K562 (cell line): ENCODE measurements around the gene STX18. TPM values are rescaled to one million over a fixed set of nuclear protein-coding genes. Genes with fewer than 3 reads are reported as not detected.

Source experiments
- ATAC-seq: fragments of 200-7000 bp; cut with Tn5 transposase; 3 replicates; pipeline ENCODE4 v1.9.1; 2020; ENCODE audit warnings: moderate library complexity
- BruUV-seq: library from RNA; stranded (reverse); fragments of 400-500 nt; replicated peaks from 2 replicates; lab custom pipeline; 2021; lab: Mats Ljungman, UMichigan
- CTCF ChIA-PET: fragments of 300-600 bp; formaldehyde crosslinking; extraction: SDS; loops from one replicate; lab custom pipeline; 2021; ENCODE audit warnings: low intra/inter-chr PET ratio; lab: Yijun Ruan, JAX
- POLR2A ChIA-PET: fragments of 300-600, 350-650 bp; sonication (Branson Sonifier 250); formaldehyde crosslinking; extraction: SDS; loops from one replicate; lab custom pipeline; 2021; ENCODE audit warnings: antibody characterized with exemption, inconsistent platforms; lab: Yijun Ruan, JAX
- DNase-seq, 4 experiments: peaks; one replicate each; pipeline versions ENCODE4 v3.0.0 to v3.0.0-alpha.2; 2011 to 2018; ENCODE audit warnings: low spot score in 3 of 4, mixed read lengths in 3 of 4; ENCODE audit errors: extremely low read depth in 1 of 4
- FAIRE-seq: peaks from 2 replicates; lab custom pipeline; 2011; peaks lifted over from hg19 to GRCh38; lab: Jason Lieb, UNC
- H2AFZ ChIP-seq: 2 replicates; pipeline ENCODE4 v1.6.0; 2011; ENCODE audit warnings: low read depth, low read length, control low read depth, inconsistent platforms
- H3K27ac ChIP-seq: fragments of 200-600 bp; 3 replicates; pipeline ENCODE4 v1.8.0; 2011; ENCODE audit warnings: low read depth, mild to moderate bottlenecking, control low read depth, inconsistent platforms, low read length, moderate library complexity, mixed read lengths; ENCODE audit errors: extremely low read depth
- H3K27me3 ChIP-seq, 2 experiments: fragments of 300-600 bp in 1 of 2; 2 replicates in 1 of 2; 3 replicates in 1 of 2; pipeline versions ENCODE4 v1.6.0 to v1.8.0; 2011; ENCODE audit warnings: inconsistent platforms in 2 of 2, low read length in 2 of 2, mild to moderate bottlenecking in 1 of 2, mixed read lengths in 1 of 2, moderate library complexity in 1 of 2; ENCODE audit not compliant: control insufficient read depth in 2 of 2, insufficient read depth in 2 of 2
- H3K36me3 ChIP-seq: fragments of 300-600 bp; 3 replicates; pipeline ENCODE4 v1.8.0; 2011; ENCODE audit warnings: mild to moderate bottlenecking, low read length, inconsistent platforms; ENCODE audit not compliant: control insufficient read depth, insufficient read depth
- H3K4me1 ChIP-seq, 2 experiments: fragments of 200-600 bp in 1 of 2; replicated peaks in 1 of 2; 2 replicates in 1 of 2; 3 replicates in 1 of 2; pipeline versions ENCODE4 v1.5.1 to v1.8.0; 2011; ENCODE audit warnings: inconsistent platforms in 2 of 2, low read length in 2 of 2, mild to moderate bottlenecking in 1 of 2, mixed read lengths in 1 of 2, moderate library complexity in 1 of 2; ENCODE audit not compliant: control insufficient read depth in 2 of 2, insufficient read depth in 2 of 2
- H3K4me2 ChIP-seq: 2 replicates; pipeline ENCODE4 v1.6.1; 2011; ENCODE audit warnings: low read length, control low read depth, inconsistent platforms, mixed read lengths; ENCODE audit not compliant: insufficient read depth
- H3K4me3 ChIP-seq: fragments of 200-600 bp; sonication (generic), shearing (Covaris generic); 2 replicates; pipeline ENCODE4 v1.5.1; 2016; ENCODE audit warnings: control low read depth, inconsistent platforms
- H3K79me2 ChIP-seq: fragments of 200-600 bp; 3 replicates; pipeline ENCODE4 v1.8.0; 2011; ENCODE audit warnings: low read length, inconsistent platforms; ENCODE audit not compliant: control insufficient read depth, insufficient read depth
- H3K9ac ChIP-seq, 2 experiments: 2 replicates each; pipeline versions ENCODE4 v1.6.0 to v1.6.1; 2011; ENCODE audit warnings: low read depth in 2 of 2, low read length in 2 of 2, control low read depth in 1 of 2, inconsistent platforms in 1 of 2, mild to moderate bottlenecking in 1 of 2, mixed read lengths in 1 of 2; ENCODE audit not compliant: insufficient read depth in 1 of 2
- H3K9me1 ChIP-seq: one replicate; pipeline ENCODE4 v1.6.0; 2011; ENCODE audit warnings: inconsistent platforms, mild to moderate bottlenecking, low read length, moderate library complexity; ENCODE audit not compliant: control insufficient read depth, insufficient read depth
- H3K9me3 ChIP-seq: replicated peaks from 2 replicates; pipeline ENCODE4 v1.5.1; 2011; ENCODE audit warnings: low read depth, low read length, inconsistent platforms; ENCODE audit not compliant: control insufficient read depth, insufficient read depth
- H4K20me1 ChIP-seq: replicated peaks from 2 replicates; pipeline ENCODE4 v1.6.1; 2011; ENCODE audit warnings: low read length, inconsistent platforms, mixed read lengths; ENCODE audit not compliant: control insufficient read depth, insufficient read depth
- ELK3 ChIP-seq: fragments of 450-650 bp; formaldehyde crosslinking; IDR thresholded peaks from 2 replicates; pipeline ENCODE4 v1.4.0; 2020; ENCODE audit warnings: mild to moderate bottlenecking
- EP300 ChIP-seq: IDR thresholded peaks from 2 replicates; pipeline ENCODE4 v1.6.1; 2012; ENCODE audit warnings: low read length, improper control_type of control experiment
- HMBOX1 ChIP-seq: sonication (generic); IDR thresholded peaks from 2 replicates; pipeline ENCODE4 v1.6.1; 2016
- NCOA4 ChIP-seq: fragments of 450-650 bp; IDR thresholded peaks from 2 replicates; pipeline ENCODE4 v1.6.1; 2018; ENCODE audit warnings: mild to moderate bottlenecking; ENCODE audit not compliant: partially characterized antibody
- NFE2 ChIP-seq: IDR thresholded peaks from 2 replicates; pipeline ENCODE4 v1.6.1; 2014; ENCODE audit warnings: antibody characterized with exemption, low read depth
- ZNF217 ChIP-seq: sonication (generic); formaldehyde crosslinking; IDR thresholded peaks from 2 replicates; pipeline ENCODE4 v1.8.0; 2022; ENCODE audit warnings: mild to moderate bottlenecking, missing genetic modification reagents
- WGBS: fragments of 100-300 bp; shearing (Covaris generic); methylation state at CpG from one replicate; pipeline ENCODE4 v1.1.6; 2016; ENCODE audit warnings: low coverage, mixed read lengths; ENCODE audit not compliant: insufficient coverage; ENCODE audit errors: missing lambda C conversion rate; 5-methylcytosine and 5-hydroxymethylcytosine counted together
- in situ Hi-C: fragments of 300-500 bp; cut with MboI; formaldehyde crosslinking; loops from 4 replicates; pipeline ENCODE4 v1.15.0; 2018; ENCODE audit warnings: inconsistent platforms, mixed read lengths
- intact Hi-C: fragments of 100-400 bp; cut with micrococcal nuclease; formaldehyde crosslinking; loops from 2 replicates; pipeline ENCODE4 v1.14.2; 2022
- polyA plus RNA-seq, 8 experiments: library from polyadenylated mRNA; depleted of rRNA in 4 of 8; stranded (reverse) in 5 of 8; unstranded in 3 of 8; fragments of >200 nt; fragmentation: Nextera tagmentation in 2 of 8; fragmentation: Illumina TruSeq in 1 of 8; extraction: Ambion mirVana in 2 of 8; extraction: Trizol in 1 of 8; gene quantifications; 2 replicates each; pipeline versions ENCODE4 v1.2.1 to v1.2.3, GENCODE V29; 2011 to 2014; ENCODE audit warnings: inconsistent platforms in 1 of 8, missing spikeins in 1 of 8
- total RNA-seq, 7 experiments: library from RNA; depleted of rRNA in 6 of 7; stranded (reverse); fragments of >200 nt in 6 of 7; fragmentation: Illumina TruSeq in 2 of 7; extraction: Trizol in 2 of 7; gene quantifications; 2 replicates each; pipeline versions ENCODE4 v1.2.1 to v1.2.3, GENCODE V29; 2011 to 2021; ENCODE audit warnings: low replicate concordance in 1 of 7

Gene STX18
- total and polyA plus RNA-seq, 9 of the 15 experiments (the other 6 are each of a cell fraction or from before 2014, with no cell fraction given) = 6.2 to 41.7 (median 22.7) TPM

GRCh38 chr4:4432341-4433125, 109.3 kb downstream of the STX18 start:
- Histone ChIP-seq H3K4me1 (no peaks in the 10 kb centered on the region), H3K9me1 (no peaks in the 10 kb centered on the region), H3K9me3 (no peaks in the 10 kb centered on the region), H4K20me1 (no peaks in the 10 kb centered on the region), H3K4me3 (no peak overlapping the region), H3K9ac (no peak overlapping the region), H3K27me3 (no peaks in the 10 kb centered on the region), H3K27ac (no peak overlapping the region), H3K79me2 (no peaks in the 10 kb centered on the region), H2AFZ (no peak overlapping the region), H3K36me3 (peaks cover 8% of the 10 kb centered on the region; the same call in 1 of the 3 replicates), H3K4me2 (no peak overlapping the region)
- POLR2A ChIA-PET = interaction anchor here (0.5 to 0.6 kb wide), 2 partner anchors 975 to 1170 kb away, joined by 3 read pairs; no protein-coding TSS in a partner anchor
- in situ Hi-C loops (no loop called here), intact Hi-C loops (loop anchor here (10.0 kb wide), 1 partner anchor 178 kb away; no protein-coding TSS in a partner anchor)
- no TSS peak for BruUV-seq
- TF ChIP-seq HMBOX1 (no peak), EP300 (no peak), ZNF217 (no peak), NFE2 (no peak), NCOA4 (no peak), ELK3 (CRISPR knock-in tag) (no peak)
- DNase-seq = no peak
- WGBS = 77% methylated on average over 11 of the region's 11 CpGs
- CTCF ChIA-PET = no interaction called here
- FAIRE-seq = no peak
- ATAC-seq = no peak
